DND-41 (cell line): ENCODE measurements around the gene PCDHGA5.
"Not testable (repeated sequence)": the region's sequence is repeated elsewhere in the genome, so short reads cannot be mapped to it uniquely, and the experiment has no call there.

Source experiments
- ATAC-seq: fragments of 200-7000 bp; cut with Tn5 transposase; 3 replicates; pipeline ENCODE4 v1.9.1; 2021; ENCODE audit warnings: low read depth; ENCODE audit not compliant: insufficient read depth
- DNase-seq: peaks from one replicate; pipeline ENCODE4 v3.0.0-alpha.2; 2020
- H2AFZ ChIP-seq: 2 replicates; pipeline ENCODE4 v1.6.0; 2012; ENCODE audit warnings: low read depth, low read length
- H3K27ac ChIP-seq: 2 replicates; pipeline ENCODE4 v1.5.1; 2012; ENCODE audit warnings: low read length, inconsistent platforms
- H3K27me3 ChIP-seq: fragments of 200-600 bp; sonication (generic); 2 replicates; pipeline ENCODE4 v1.6.0; 2012; ENCODE audit warnings: low read length, mild to moderate bottlenecking, inconsistent platforms; ENCODE audit not compliant: insufficient read depth, poor library complexity
- H3K36me3 ChIP-seq: 2 replicates; pipeline ENCODE4 v1.5.1; 2012; ENCODE audit warnings: low read length, inconsistent platforms; ENCODE audit not compliant: insufficient read depth
- H3K4me1 ChIP-seq: 2 replicates; pipeline ENCODE4 v1.5.1; 2012; ENCODE audit warnings: mild to moderate bottlenecking, low read length; ENCODE audit not compliant: insufficient read depth
- H3K4me2 ChIP-seq: 2 replicates; pipeline ENCODE4 v1.6.0; 2012; ENCODE audit warnings: mild to moderate bottlenecking, moderate library complexity, low read length, inconsistent platforms; ENCODE audit not compliant: insufficient read depth
- H3K4me3 ChIP-seq, 2 experiments: fragments of 200-600 bp in 1 of 2; shearing (Covaris generic) in 1 of 2; 2 replicates each; pipeline ENCODE4 v1.5.1; 2012 to 2016; ENCODE audit warnings: inconsistent platforms in 2 of 2, low read length in 2 of 2, mild to moderate bottlenecking in 2 of 2, low read depth in 1 of 2, moderate library complexity in 1 of 2
- H3K79me2 ChIP-seq: 2 replicates; pipeline ENCODE4 v1.6.0; 2012; ENCODE audit warnings: low read length, inconsistent platforms; ENCODE audit not compliant: insufficient read depth
- H3K9ac ChIP-seq: 2 replicates; pipeline ENCODE4 v1.6.0; 2012; ENCODE audit warnings: low read depth, mild to moderate bottlenecking, inconsistent platforms, low read length, moderate library complexity
- H3K9me3 ChIP-seq: 2 replicates; pipeline ENCODE4 v1.5.1; 2012; ENCODE audit warnings: low read length, moderate library complexity, mild to moderate bottlenecking, inconsistent platforms; ENCODE audit not compliant: insufficient read depth, severe bottlenecking
- H4K20me1 ChIP-seq: 2 replicates; pipeline ENCODE4 v1.6.0; 2012; ENCODE audit warnings: low read length; ENCODE audit not compliant: insufficient read depth
- CTCF ChIP-seq: IDR thresholded peaks from 2 replicates; pipeline ENCODE4 v1.5.1; 2012; ENCODE audit warnings: borderline replicate concordance, low read length, moderate library complexity, mild to moderate bottlenecking; ENCODE audit not compliant: poor library complexity, severe bottlenecking; ENCODE audit errors: extremely low read depth
- EZH2 ChIP-seq: IDR thresholded peaks from 3 replicates; pipeline ENCODE4 v1.6.1; 2012; ENCODE audit warnings: borderline replicate concordance, low read depth, mild to moderate bottlenecking, moderate library complexity, low read length, inconsistent platforms; ENCODE audit not compliant: severe bottlenecking

Gene PCDHGA5

GRCh38 chr5:141375444-141376155, 11.6 kb downstream of the PCDHGA5 start:
- not testable (repeated sequence) for H3K4me3 ChIP-seq, DNase-seq, H3K4me2 ChIP-seq, ATAC-seq, H3K4me1 ChIP-seq, H3K36me3 ChIP-seq, H4K20me1 ChIP-seq, H3K27ac ChIP-seq, H2AFZ ChIP-seq, H3K9ac ChIP-seq, H3K27me3 ChIP-seq, H3K9me3 ChIP-seq, H3K79me2 ChIP-seq
- peak; percentile 19 for TF ChIP-seq CTCF

- H2AFZ ChIP-seq, result no peak within 1 kb of the TSS
- H3K27me3 ChIP-seq, result no peaks in the 10 kb centered on the region
- DNase-seq, result no peak
- H3K4me3 ChIP-seq, result no peak within 1 kb of the TSS
- H3K9me3 ChIP-seq, result no peaks in the 10 kb centered on the region
- no peak for ATAC-seq
- no peak for TF ChIP-seq CTCF
- no peak for TF ChIP-seq EZH2
- H3K36me3 ChIP-seq, result no peaks in the 10 kb centered on the region
- no peaks in the 10 kb centered on the region for H4K20me1 ChIP-seq
- H3K4me1 ChIP-seq, result no peaks in the 10 kb centered on the region
- H3K4me2 ChIP-seq, result no peak within 1 kb of the TSS
- no peaks in the 10 kb centered on the region for H3K79me2 ChIP-seq
- H3K27ac ChIP-seq, result no peak within 1 kb of the TSS
- no peak within 1 kb of the TSS for H3K9ac ChIP-seq
Observed at GRCh38 chr5:141382469-141383294, 18.7 kb downstream of the PCDHGA5 start, which contains the start of gene PCDHGA7. PCDHGA7 (plus strand) TSS chr5:141382742; CDS start chr5:141382900, 158 bp downstream.

GRCh38 chr5:141383345-141383744, 19.4 kb downstream of the PCDHGA5 start:
- Histone ChIP-seq H3K9ac (no peak overlapping the region), H3K4me3 (no peak overlapping the region), H3K36me3 (no peaks in the 10 kb centered on the region), H3K4me1 (no peaks in the 10 kb centered on the region), H3K27me3 (no peaks in the 10 kb centered on the region), H2AFZ (no peak overlapping the region), H3K9me3 (no peaks in the 10 kb centered on the region), H3K4me2 (no peak overlapping the region), H3K79me2 (no peaks in the 10 kb centered on the region), H4K20me1 (no peaks in the 10 kb centered on the region), H3K27ac (no peak overlapping the region)
- ATAC-seq (no peak), DNase-seq (no peak)
- no peak for TF ChIP-seq CTCF
- TF ChIP-seq EZH2, result no peak
